Measurements from ENCODE around the gene CDH23. TPM values are rescaled to one million over a fixed set of nuclear protein-coding genes. Genes with fewer than 3 reads are reported as not detected.

Gene CDH23
- total RNA-seq, 1 donor from 2014 or later = 20.1 TPM

GRCh38 chr10:71687480-71687879, 290.8 kb downstream of the CDH23 start:
- no peak for DNase-seq (ENCODE audit: low spot score)
- no peak for ATAC-seq
- intact Hi-C loops (cut with DNase I) = no loop called here

DNA sequence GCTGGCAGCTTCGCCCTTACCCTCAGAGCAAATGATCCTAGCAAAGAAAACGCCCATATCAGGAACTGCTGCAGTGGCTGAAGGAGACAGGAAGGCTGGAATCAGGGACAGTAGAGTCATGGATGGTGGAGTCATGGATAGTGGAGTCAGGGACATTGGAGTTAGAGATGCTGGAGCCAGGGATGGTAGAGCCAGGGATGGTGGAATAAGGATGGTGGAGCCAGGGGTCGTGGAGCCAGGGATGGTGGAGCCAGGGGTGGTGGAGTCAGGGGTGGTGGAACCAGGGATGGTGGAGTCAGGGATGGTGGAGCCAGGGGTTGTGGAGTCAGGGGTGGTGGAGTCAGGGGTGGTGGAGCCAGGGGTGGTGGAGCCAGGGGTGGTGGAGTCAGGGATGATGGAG, 291.5 kb downstream of the CDH23 start:
- intact Hi-C loops (cut with DNase I) = no loop called here
- no peak for ATAC-seq
- no peak for DNase-seq (ENCODE audit: low spot score)

DNA sequence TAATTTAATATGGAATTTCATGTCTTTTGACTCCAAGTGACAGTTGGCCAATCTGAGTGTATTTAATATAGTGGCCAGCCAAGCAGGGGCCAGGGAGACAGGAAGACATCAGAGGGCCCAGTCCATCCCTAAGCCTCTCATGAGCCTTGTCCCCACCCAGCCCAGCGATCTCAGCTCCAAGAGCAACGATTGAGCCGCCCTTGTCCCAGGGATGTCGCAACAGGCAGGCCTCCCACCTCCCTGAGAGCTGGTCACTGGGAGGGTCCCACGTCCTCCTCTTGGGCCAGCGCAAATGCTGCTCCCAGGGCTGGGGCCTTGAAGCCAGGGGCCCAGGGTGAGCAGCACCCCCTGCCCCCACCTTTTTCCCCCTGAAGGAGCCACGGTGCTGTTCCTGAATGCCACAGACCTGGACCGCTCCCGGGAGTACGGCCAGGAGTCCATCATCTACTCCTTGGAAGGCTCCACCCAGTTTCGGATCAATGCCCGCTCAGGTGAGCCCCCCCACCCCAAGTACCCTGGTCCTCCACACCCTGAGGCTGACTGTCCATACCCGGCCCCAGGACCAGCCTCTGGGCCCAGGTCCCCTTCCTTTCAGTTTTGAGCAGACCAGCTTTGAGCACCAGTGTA, 293.5 kb downstream of the CDH23 start:
- DNase-seq (ENCODE audit: low spot score) = no peak
- intact Hi-C loops (cut with DNase I) = no loop called here
- no peak for ATAC-seq

DNA sequence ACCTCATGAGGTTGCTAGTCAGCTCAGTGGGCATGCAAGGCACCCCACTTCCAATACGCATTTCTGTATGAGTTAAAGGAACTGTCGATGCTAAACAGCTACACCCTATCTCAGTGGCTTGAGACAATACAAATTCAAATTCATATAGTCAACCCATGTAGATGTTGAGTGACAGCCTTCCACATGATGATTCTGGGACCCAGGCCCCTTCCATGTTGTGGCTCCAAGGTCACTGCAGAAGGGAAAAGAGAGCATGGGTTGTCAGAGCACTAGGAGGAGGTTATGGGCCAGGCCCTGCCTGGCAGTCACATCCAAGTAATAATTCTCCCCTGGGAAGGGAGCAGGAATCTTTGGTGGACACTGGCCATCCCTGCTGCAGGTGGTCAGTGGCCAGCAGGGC, 294.7 kb downstream of the CDH23 start:
- intact Hi-C loops (cut with DNase I) = no loop called here
- no peak for ATAC-seq
- DNase-seq (ENCODE audit: low spot score) = no peak

GRCh38 chr10:71692598-71693306, 296.0 kb downstream of the CDH23 start:
- no peak for ATAC-seq
- intact Hi-C loops (cut with DNase I) = no loop called here

DNA sequence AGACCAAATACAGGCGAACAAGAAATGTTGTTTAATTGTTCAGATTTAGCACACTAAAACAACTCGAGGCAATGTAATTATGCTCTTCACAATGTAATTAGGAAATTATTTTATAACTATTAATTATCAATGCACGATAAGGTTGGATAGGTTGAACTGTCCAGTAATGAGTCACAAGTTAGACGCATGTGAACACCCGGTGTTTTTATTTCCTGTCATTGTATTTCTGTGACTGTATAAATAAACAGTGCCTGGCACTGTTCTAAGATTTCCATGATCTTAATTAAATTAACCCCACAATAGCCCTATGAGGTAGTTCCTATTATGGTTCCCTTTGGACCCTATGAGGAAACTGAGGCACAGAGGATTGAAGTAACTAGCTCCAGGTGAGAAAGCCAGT, 296.7 kb downstream of the CDH23 start:
- DNase-seq (ENCODE audit: low spot score) (no peak), ATAC-seq (no peak)
- intact Hi-C loops (cut with DNase I) = no loop called here

More at GRCh38 chr10:71692598-71693306, 296.0 kb downstream of the CDH23 start:
- DNase-seq (ENCODE audit: low spot score) = no peak

DNA sequence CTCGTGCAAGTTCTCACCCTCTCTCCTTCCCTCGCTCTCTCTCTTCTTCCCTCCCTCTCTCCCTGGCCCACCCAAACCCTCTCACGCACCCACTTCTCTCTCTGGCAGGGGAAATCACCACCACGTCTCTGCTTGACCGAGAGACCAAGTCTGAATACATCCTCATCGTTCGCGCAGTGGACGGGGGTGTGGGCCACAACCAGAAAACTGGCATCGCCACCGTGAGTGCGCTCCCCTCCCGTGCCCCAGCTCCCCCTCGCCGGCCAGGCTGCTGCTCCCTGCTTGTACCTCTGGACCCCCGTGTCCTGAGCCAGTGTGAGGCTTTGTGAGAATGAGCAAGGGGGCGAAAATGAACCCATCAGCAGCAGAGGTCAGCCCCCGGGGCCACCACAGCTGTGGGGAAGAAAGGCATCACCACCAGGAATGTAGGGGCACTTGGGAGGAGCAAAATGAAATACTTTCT, 297.4 kb downstream of the CDH23 start:
- ATAC-seq (no peak), DNase-seq (ENCODE audit: low spot score) (no peak)
- intact Hi-C loops (cut with DNase I) = no loop called here

DNA sequence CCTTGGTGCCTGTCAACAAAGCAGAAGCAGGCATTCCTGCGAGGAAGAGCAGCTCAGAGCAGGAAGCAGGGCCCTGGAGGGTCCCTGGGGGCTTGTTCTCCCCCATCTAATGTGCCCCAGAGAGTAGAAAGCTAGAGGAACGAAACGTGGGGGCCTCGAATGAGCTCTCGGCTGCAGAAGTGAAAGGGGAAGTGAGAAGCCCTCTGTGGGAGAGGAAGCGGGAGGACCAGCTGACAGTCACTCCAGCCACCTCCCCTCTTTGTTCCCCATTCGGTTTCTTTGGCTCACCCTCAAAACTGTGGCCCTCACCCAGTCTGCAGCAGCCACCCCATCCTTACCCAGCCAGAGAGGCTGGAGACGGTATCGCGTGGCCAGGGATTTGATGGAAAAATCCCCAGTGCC, 297.8 kb downstream of the CDH23 start:
- ATAC-seq (peak; percentile 66), DNase-seq (ENCODE audit: low spot score) (no peak)
- intact Hi-C loops (cut with DNase I) = no loop called here

DNA sequence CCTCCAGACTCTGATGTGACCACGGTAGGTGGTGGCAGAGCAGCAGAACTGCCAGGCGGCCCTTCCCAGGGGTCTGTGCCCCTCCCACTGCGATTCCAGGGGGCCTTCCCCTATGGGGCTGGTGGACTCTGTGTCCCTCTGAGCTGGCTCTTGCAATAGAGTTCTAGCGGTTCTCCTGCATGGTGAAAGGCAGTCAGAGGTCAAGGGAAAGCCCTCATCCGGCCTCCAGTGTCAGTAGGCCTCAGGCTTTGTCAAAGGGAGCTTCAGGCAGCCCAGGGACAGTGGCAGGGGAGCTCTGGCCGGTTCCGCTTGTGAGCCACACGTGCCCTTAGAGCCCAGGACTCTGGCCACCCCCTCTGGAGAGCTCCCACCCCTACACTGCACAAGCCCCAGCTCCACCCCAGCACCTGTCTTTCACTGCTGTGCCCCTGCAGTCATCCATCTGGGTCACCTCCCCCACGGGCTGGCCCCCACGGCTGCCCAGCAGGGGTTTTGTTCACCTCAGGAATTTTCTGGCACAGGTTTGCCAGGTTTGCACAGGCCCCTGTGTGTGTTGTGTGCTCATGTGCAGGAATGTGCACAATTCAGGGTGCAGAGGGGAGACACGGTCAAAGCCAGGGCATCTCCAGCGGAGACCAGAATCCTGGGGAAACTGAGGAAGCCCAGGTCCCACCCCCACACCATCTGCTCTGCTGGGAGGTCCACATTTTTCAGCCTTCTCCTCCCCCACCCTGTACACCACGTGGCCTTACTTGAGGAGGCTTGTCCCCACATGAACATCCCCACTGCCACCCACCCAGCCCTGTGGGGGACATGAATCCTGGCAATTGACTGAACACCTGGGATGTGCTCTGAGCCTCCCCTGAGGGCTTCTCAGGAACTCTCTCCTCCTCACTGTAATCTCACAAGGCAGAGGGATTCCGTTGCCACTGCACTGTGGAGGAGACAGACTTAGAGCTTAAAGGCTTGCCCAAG, 299.1 kb downstream of the CDH23 start:
- no peak for DNase-seq (ENCODE audit: low spot score)

DNA sequence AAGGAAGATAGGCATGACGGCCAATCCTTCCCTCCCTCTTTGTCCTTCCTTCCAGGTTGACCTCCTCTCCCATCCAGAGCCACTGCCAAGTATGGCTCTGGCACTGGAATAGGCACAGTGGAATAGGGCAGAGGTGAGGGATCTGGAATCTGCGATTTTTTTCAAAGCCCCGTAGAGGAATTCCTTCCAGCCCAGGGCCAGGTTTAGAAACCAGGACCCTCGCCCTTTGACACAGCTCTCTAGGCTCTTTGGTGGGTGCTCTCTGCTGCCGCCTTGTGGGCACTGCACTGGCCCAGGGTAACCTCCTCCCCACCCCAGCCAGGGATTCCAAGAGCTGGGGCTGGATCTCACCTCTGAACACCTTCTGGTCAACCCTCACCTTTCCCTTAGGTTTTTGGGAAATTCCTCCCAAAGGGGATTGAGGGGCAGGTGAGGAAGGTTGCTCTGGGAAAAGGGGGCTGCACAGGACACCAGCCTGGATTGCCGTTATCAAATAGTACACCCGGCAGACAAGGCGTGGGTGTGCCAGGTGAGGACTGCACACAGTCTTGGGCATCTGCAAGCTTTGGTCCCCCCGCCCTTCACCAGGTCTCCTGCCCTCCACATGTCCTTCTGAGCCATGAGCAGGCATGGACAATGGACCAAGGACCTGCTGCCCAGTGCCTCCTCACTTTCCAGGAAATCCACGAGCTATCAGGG, 300.1 kb downstream of the CDH23 start:
- DNase-seq (ENCODE audit: low spot score) (peak; percentile 84), ATAC-seq (peak; percentile 76)
- intact Hi-C loops (cut with DNase I) = no loop called here

More for the DNA sequence above, 299.1 kb downstream of the CDH23 start:
- intact Hi-C loops (cut with DNase I) = no loop called here
- ATAC-seq = no peak

DNA sequence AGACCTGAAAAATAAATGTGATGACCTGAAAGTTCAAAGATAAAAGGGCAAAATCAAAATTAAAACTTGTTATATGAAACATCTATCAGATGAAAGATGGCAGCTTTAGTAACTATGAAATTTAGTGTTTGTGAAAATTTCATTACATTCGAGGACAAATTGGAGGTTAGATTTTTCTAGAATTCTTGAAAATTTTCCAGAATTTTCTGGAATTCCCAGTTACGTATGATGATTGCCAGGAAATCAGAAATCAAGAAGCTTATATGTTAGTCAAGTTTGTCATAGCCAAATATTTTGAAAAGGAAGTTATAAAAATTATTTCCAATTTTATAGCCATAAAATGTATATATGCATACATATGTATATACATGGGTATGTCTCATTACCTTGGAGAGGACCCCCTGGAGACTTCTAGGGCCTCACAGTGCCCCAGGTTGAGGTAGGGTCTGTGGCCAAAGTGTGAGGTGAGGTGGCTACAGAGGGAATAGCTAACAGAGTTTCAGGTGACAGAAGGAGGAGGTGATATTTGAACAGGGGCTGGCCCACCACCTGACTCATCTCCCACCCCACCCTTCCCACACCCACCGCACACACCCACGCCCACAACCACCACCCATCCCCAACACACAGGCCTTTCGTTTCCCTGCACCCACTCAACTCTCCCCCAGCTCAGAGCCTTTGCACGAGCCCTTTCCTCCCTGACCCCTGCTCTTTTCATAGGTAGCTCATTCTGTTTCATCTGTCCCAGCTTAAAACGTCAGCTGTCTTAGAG, 301.4 kb downstream of the CDH23 start:
- DNase-seq (ENCODE audit: low spot score) (no peak), ATAC-seq (no peak)
- intact Hi-C loops (cut with DNase I) = no loop called here

GRCh38 chr10:71698737-71699136, 302.0 kb downstream of the CDH23 start:
- ATAC-seq (no peak), DNase-seq (ENCODE audit: low spot score) (no peak)
- intact Hi-C loops (cut with DNase I) = no loop called here

GRCh38 chr10:71700731-71701368, 304.1 kb downstream of the CDH23 start:
- DNase-seq (ENCODE audit: low spot score) (no peak), ATAC-seq (no peak)
- intact Hi-C loops (cut with DNase I) = no loop called here

DNA sequence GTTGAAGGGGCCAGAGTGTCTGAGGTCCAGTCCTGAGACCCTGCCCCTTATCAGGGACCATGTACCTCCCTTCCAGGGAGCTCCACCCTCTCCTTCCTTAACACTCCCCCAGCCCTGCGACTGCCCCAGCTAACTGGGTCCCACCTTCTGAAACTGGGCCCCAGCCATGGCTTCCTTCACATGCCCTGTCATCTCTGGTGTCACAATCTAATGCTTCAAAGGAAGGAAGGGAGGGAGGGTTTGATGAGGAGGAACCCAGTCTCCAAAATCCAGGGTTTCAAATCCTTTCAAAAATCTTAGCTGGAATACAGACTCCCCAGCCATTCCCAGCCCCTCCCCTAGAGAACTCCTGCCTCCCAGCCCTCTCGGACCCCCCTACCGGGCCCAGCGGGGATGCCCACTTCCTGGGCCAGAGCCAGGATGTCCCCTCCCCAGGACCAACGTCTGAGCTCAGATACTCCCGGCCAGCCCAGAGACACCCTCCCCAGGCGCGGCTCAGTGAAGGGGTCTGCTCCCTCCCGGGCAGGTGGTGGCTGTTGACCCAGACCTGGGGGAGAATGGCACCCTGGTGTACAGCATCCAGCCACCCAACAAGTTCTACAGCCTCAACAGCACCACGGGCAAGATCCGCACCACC, 304.9 kb downstream of the CDH23 start:
- ATAC-seq (no peak), DNase-seq (ENCODE audit: low spot score) (no peak)
- intact Hi-C loops (cut with DNase I) = no loop called here

DNA sequence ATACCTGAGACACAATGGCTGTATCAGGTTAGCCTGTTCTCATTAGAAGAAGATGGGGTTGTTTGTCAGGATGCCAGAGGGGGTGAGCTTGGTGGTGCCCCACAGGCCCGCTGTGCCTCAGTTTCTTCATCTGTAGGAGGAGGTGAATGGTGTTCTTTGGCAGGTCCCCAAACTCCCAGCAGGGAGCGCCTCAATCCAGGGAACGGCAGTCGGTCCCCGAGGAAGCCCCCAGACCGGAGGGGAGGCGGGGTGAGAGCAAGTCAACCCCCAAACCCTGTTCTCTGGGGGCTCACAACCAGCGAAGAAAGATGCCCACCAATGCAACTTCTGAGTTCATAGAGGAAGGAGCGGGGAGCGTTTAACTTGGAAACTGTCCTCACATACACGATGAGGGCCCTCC, 306.9 kb downstream of the CDH23 start:
- DNase-seq (ENCODE audit: low spot score) = no peak
- ATAC-seq = no peak
- intact Hi-C loops (cut with DNase I) = no loop called here

- ATAC-seq (no peak), DNase-seq (ENCODE audit: low spot score) (no peak)
- intact Hi-C loops (cut with DNase I) = loop anchor here (5.0 kb wide), 1 partner anchor 393 kb away; no protein-coding TSS in a partner anchor
Measured at GRCh38 chr10:71704816-71705215, 308.1 kb downstream of the CDH23 start.

DNA sequence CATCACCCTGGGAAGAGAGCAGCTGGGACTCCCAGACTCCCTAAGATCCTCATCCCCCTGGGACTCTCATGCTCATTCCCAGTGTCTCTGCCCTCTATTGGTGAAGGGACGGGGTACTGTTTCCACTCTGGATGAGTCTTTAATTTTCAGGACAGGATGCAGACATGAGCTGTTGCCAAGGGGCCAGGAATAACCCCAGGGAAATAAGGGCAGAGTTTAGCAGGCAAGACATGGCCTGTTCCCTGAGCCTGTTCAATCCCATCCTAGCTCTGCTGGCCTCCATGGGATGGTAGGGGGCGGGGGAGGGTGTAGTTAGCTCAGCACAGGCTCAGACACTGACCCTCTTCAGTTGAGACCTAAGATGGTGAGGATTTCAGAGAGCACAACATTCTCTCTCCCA, 308.9 kb downstream of the CDH23 start:
- intact Hi-C loops (cut with DNase I) = loop anchor here (5.0 kb wide), 1 partner anchor 393 kb away; no protein-coding TSS in a partner anchor
- DNase-seq (ENCODE audit: low spot score) = no peak
- no peak for ATAC-seq

Measured in sciatic nerve (tissue), 2 donors.